ENCODE measurements around the gene CNNM4.

DNA sequence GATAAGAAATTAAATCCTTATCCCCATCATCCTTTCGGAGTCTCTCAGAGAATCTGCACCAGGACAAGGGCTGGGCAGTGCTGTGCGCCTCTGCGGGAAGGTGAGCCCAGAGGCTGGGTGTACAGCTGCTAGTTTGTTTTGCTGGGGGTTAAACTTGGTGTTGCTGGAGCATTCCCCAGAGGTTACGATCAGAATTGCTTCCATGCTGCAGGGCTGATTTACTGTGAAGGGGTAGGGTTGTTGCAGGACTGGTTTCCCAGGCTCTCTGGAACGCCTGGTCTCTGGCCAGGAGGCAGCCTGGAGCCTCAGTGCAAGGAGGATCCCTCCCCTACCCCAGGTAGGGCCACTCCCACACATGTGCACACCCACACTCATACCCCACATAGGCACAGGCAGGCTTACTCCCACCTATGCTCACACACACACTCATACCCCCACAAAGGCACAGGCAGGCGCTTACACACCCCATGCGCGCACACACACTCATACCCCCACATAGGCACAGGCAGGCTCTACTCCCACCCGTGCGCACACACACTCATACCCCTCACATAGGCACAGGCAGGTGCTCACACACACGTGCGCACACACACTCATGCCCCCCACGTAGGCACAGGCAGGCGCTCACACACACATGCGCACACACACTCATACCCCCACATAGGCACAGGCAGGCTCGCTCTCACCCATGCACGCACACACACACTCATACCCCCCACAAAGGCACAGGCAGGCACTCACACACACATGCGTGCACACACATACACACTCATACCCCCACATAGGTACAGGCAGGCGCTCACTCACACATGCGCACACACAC is 11.3 kb downstream of the CNNM4 start:
- TF ChIP-seq CTCF (IDR thresholded peaks at IDR 0.05; ENCODE audit: borderline replicate concordance, extremely low read depth, low read length, poor library complexity, severe bottlenecking) (no peak), EZH2 (IDR thresholded peaks at IDR 0.05; ENCODE audit: borderline replicate concordance, low read depth, low read length, severe bottlenecking) (no peak)

Measured in DND-41 (cell line).